Endometrium (tissue), 2 donors: Measurements from ENCODE around the gene FXR1.

ENCODE experiments used
- FAIRE-seq: peaks from 2 replicates; lab custom pipeline; 2012; peaks lifted over from hg19 to GRCh38; lab: Jason Lieb, UNC
- donor health status: control.
- donor health status: control.

The FXR1 gene

GRCh38 chr3:181007262-181007661, 94.8 kb downstream of the FXR1 start:
- FAIRE-seq = no peak

- FAIRE-seq = no peak
These were observed 96.3 kb downstream of the FXR1 start for GRCh38 chr3:181008796-181009195.

- FAIRE-seq = no peak
These were observed 96.8 kb downstream of the FXR1 start for GRCh38 chr3:181009225-181009624.

- FAIRE-seq = no peak
These were observed 105.2 kb downstream of the FXR1 start for GRCh38 chr3:181017690-181018089.

DNA sequence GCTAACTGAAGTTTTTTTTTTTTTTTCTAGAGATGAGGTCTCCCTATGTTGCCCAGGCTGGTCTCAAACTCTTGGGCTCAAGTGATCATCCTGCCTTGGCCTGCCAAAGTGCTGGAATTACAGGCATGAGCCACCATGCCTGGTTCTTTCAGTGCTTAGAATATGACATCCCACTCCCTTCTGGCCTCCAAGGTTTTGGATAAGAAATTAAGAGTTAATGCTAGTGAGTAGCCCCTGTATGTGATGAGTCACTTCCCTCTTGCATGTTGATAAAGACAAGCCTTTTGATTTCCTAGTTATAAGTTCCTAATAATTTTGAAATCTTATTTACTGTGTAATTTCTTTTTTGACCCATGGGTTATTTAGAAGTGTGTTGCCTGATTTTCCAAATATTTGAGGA, 112.7 kb downstream of the FXR1 start:
- FAIRE-seq = no peak

GRCh38 chr3:181030948-181031347, 118.5 kb downstream of the FXR1 start:
- FAIRE-seq = no peak
